Esophagus squamous epithelium (tissue), 4 donors: ENCODE measurements around the gene LHX4.

Experiments used
- CTCF ChIP-seq, 6 experiments: fragments of 450-650 bp in 4 of 6; fragments of 200-600 bp in 2 of 6; sonication (generic) in 2 of 6; IDR thresholded peaks; one replicate each; pipeline ENCODE4 v1.5.1; 2016 to 2019; ENCODE audit warnings: antibody characterized with exemption in 6 of 6, mild to moderate bottlenecking in 4 of 6, moderate library complexity in 4 of 6
- POLR2A ChIP-seq, 4 donors: fragments of 450-650 bp; IDR thresholded peaks; one replicate each; pipeline ENCODE4 v1.6.1; 2017; ENCODE audit warnings: antibody characterized with exemption in 4 of 4, mild to moderate bottlenecking in 4 of 4, moderate library complexity in 3 of 4

- TF ChIP-seq CTCF (IDR thresholded peaks at IDR 0.05): no peak
- TF ChIP-seq POLR2A (IDR thresholded peaks at IDR 0.05): no peak
These were observed 80.0 kb downstream of the LHX4 start for GRCh38 chr1:180310095-180310494.
